Neuronal stem cell (in vitro differentiated cells): ENCODE measurements around the gene TP53RK.

Experiments used
- DNase-seq: peaks from one replicate; pipeline ENCODE4 v3.0.0-alpha.2; 2013; ENCODE audit warnings: low spot score
- H2AFZ ChIP-seq: one replicate; pipeline ENCODE4 v1.6.1; 2013; ENCODE audit warnings: mild to moderate bottlenecking, low read length, inconsistent platforms
- H2AK5ac ChIP-seq: 2 replicates; pipeline ENCODE4 v1.6.1; 2013; ENCODE audit warnings: low read depth, mild to moderate bottlenecking, inconsistent platforms, low read length, moderate library complexity, mixed read lengths
- H2BK120ac ChIP-seq: 2 replicates; pipeline ENCODE4 v1.6.1; 2013; ENCODE audit warnings: low read depth, mild to moderate bottlenecking, inconsistent platforms, low read length, moderate library complexity, mixed read lengths
- H2BK12ac ChIP-seq: one replicate; pipeline ENCODE4 v1.6.1; 2013; ENCODE audit warnings: low read length, inconsistent platforms
- H2BK15ac ChIP-seq: 2 replicates; pipeline ENCODE4 v1.6.1; 2013; ENCODE audit warnings: mild to moderate bottlenecking, low read length, inconsistent platforms, mixed read lengths
- H2BK5ac ChIP-seq: one replicate; pipeline ENCODE4 v1.6.1; 2013; ENCODE audit warnings: inconsistent platforms, mild to moderate bottlenecking, low read length, moderate library complexity
- H3K14ac ChIP-seq: one replicate; pipeline ENCODE4 v1.6.1; 2013; ENCODE audit warnings: low read length, inconsistent platforms
- H3K18ac ChIP-seq: 2 replicates; pipeline ENCODE4 v1.6.1; 2013; ENCODE audit warnings: low read length, inconsistent platforms
- H3K23ac ChIP-seq: 2 replicates; pipeline ENCODE4 v1.6.1; 2013; ENCODE audit warnings: low read depth, mild to moderate bottlenecking, mixed read lengths, low read length, inconsistent platforms; ENCODE audit not compliant: poor library complexity
- H3K27ac ChIP-seq: replicated peaks from 3 replicates; pipeline ENCODE4 v1.5.1; 2013; ENCODE audit warnings: low read length, inconsistent platforms
- H3K27me3 ChIP-seq, 3 experiments: 2 replicates each; pipeline ENCODE4 v1.6.1; 2013; ENCODE audit warnings: low read length in 3 of 3, mild to moderate bottlenecking in 2 of 3, inconsistent platforms in 1 of 3, low read depth in 1 of 3, mixed read lengths in 1 of 3, moderate library complexity in 1 of 3; ENCODE audit not compliant: control insufficient read depth in 3 of 3, insufficient read depth in 3 of 3
- H3K36me3 ChIP-seq, 2 donors: replicated peaks in 1 of 2; 2 replicates each; pipeline ENCODE4 v1.6.1; 2013; ENCODE audit warnings: low read length in 2 of 2; ENCODE audit not compliant: control insufficient read depth in 2 of 2, insufficient read depth in 2 of 2
- H3K4ac ChIP-seq: 2 replicates; pipeline ENCODE4 v1.6.1; 2013; ENCODE audit warnings: inconsistent platforms, mild to moderate bottlenecking, low read length, moderate library complexity
- H3K4me1 ChIP-seq, 2 donors: 1 replicate in 1 of 2; 2 replicates in 1 of 2; pipeline ENCODE4 v1.6.1; 2013; ENCODE audit warnings: low read length in 2 of 2, low read depth in 1 of 2; ENCODE audit not compliant: control insufficient read depth in 2 of 2, insufficient read depth in 1 of 2
- H3K4me2 ChIP-seq: one replicate; pipeline ENCODE4 v1.6.1; 2013; ENCODE audit warnings: mild to moderate bottlenecking, low read length, inconsistent platforms; ENCODE audit not compliant: insufficient read depth, poor library complexity, severe bottlenecking
- H3K4me3 ChIP-seq, 2 donors: 2 replicates each; pipeline ENCODE4 v1.5.1; 2013; ENCODE audit warnings: low read length in 2 of 2, mild to moderate bottlenecking in 2 of 2, inconsistent platforms in 1 of 2, moderate library complexity in 1 of 2
- H3K79me1 ChIP-seq: one replicate; pipeline ENCODE4 v1.6.1; 2013; ENCODE audit warnings: low read depth, mild to moderate bottlenecking, inconsistent platforms, low read length, moderate library complexity
- H3K9ac ChIP-seq: one replicate; pipeline ENCODE4 v1.6.1; 2013; ENCODE audit warnings: mild to moderate bottlenecking, low read depth, low read length, inconsistent platforms; ENCODE audit not compliant: poor library complexity
- H3K9me3 ChIP-seq, 2 donors: replicated peaks in 1 of 2; 2 replicates each; pipeline versions ENCODE3 to v1.6.1; 2013; ENCODE audit warnings: low read length in 2 of 2, mild to moderate bottlenecking in 2 of 2, inconsistent platforms in 1 of 2, low read depth in 1 of 2, mixed read lengths in 1 of 2, moderate library complexity in 1 of 2; ENCODE audit not compliant: control insufficient read depth in 2 of 2, insufficient read depth in 1 of 2
- H4K8ac ChIP-seq: one replicate; pipeline ENCODE4 v1.6.1; 2013; ENCODE audit warnings: low read depth, mild to moderate bottlenecking, inconsistent platforms, low read length, moderate library complexity
- H4K91ac ChIP-seq: one replicate; pipeline ENCODE4 v1.6.1; 2013; ENCODE audit warnings: low read length, low read depth, mild to moderate bottlenecking, inconsistent platforms; ENCODE audit not compliant: poor library complexity
- WGBS, 2 donors: extraction: QIAGEN DNeasy Blood & Tissue Kit; methylation state at CpG; one replicate each; pipeline ENCODE4 v1.1.7; 2013; ENCODE audit warnings: missing lambda C conversion rate in 2 of 2, mixed read lengths in 1 of 2; ENCODE audit not compliant: insufficient read length in 2 of 2, insufficient replicate concordance in 1 of 2; ENCODE audit errors: extremely low coverage in 2 of 2; 5-methylcytosine and 5-hydroxymethylcytosine counted together

The TP53RK gene

DNA sequence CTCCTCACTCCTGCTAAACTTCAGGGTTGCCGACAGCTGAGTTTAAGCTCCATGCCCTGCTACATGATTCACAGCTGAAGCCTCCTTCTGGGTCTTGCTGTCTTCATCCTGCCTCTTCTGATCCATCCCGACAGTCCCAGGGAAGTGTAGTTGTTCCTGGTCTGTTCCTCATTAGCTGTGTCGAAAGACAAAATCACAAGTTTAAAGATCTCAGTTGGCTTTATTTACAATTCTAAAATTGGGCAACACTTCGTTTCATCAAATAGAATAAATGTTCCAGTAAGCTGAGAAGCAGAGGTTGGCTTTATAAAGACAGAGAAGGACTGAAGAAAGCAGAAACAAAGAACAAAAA lies 16.1 kb upstream of the TP53RK start:
- no peaks in the 10 kb centered on the region for H3K79me1 ChIP-seq
- no peak overlapping the region for H3K4me2 ChIP-seq
- H3K14ac ChIP-seq = no peak overlapping the region
- H3K36me3 ChIP-seq = no peaks in the 10 kb centered on the region
- H3K4me3 ChIP-seq = no peak overlapping the region
- peak overlapping the region; percentile 25 for H2AFZ ChIP-seq
- no peak overlapping the region for H3K9ac ChIP-seq
- H3K18ac ChIP-seq = no peak overlapping the region
- H3K9me3 ChIP-seq = peaks cover 9 to 13% of the 10 kb centered on the region in 2 donors
- no peak overlapping the region for H2BK15ac ChIP-seq
- H3K27me3 ChIP-seq = no peaks in the 10 kb centered on the region
- no peak overlapping the region for H3K27ac ChIP-seq
- no peak overlapping the region for H2AK5ac ChIP-seq
- H3K4me1 ChIP-seq = peaks cover 6 to 14% of the 10 kb centered on the region in 2 donors
- H2BK12ac ChIP-seq = no peak overlapping the region
- H2BK5ac ChIP-seq = no peak overlapping the region
- H4K8ac ChIP-seq = no peak overlapping the region
- H2BK120ac ChIP-seq = no peak overlapping the region
- H3K23ac ChIP-seq = no peak overlapping the region
- no CpG with 5 or more reads among the region's 4 CpGs for WGBS, 2 donors
- no peak overlapping the region for H4K91ac ChIP-seq
- no peak for DNase-seq
- H3K4ac ChIP-seq = no peak overlapping the region

DNA sequence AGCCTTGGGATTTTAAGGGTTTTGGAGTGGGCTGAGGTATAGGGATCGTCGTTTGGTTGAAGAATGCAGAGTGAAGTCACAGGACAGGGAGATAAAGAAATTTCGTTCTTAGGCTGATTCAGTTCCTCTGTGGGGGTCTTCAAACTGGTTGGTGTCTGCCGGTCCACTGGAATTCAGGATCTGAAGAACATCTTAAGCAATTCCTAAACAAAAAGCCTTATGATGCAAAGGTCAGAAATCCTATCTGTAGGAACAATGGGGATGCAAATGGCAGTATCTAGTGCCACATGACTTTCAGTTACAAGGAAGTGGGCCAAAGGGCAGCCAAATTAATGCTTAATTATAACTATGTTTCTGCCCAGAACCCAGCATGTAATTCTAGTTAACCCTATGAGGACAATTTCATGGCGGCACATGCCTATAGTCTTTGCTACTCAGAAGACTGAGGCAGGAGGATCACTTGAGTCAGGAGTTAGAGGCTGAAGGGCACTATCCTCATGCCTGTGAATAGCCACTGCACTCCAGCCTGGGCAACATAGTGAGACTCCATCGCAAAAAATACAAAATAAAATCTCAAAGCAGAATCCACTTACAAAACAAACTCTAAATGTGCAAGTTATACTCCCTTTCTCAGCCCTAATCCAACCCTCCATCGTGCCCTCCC lies 15.6 kb upstream of the TP53RK start:
- no peak overlapping the region for H2AK5ac ChIP-seq
- no peak overlapping the region for H3K27ac ChIP-seq

DNA sequence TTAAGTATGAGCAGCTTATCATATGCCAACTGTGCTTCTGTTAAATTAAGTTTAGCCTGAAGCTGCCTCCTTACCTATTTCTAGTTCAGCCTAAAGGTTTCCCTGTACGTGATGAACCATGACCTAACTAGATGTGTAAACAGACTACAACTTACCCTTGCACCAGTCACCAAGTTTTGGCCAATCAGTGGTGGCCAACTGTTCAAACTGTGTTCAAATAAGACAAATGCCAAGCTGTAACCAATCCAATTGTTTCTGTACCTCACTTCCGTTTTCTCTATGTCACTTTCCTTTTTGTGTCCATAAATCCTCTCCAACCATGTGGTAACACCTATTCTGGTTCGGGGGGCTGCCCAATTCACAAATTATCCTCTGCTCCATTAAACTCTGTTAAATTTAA lies 14.2 kb upstream of the TP53RK start:
- Histone ChIP-seq H3K18ac (no peak overlapping the region), H2BK15ac (no peak overlapping the region), H3K27me3 (no peaks in the 10 kb centered on the region), H3K23ac (no peak overlapping the region), H3K4me2 (no peak overlapping the region), H3K36me3 (no peaks in the 10 kb centered on the region), H4K8ac (no peak overlapping the region), H3K27ac (no peak overlapping the region), H3K4me3 (no peak overlapping the region), H2BK5ac (no peak overlapping the region), H4K91ac (no peak overlapping the region), H3K9me3 (peaks cover 9 to 13% of the 10 kb centered on the region in 2 donors), H3K9ac (no peak overlapping the region), H2AFZ (no peak overlapping the region), H2BK12ac (no peak overlapping the region), H3K79me1 (no peaks in the 10 kb centered on the region), H2BK120ac (no peak overlapping the region), H2AK5ac (no peak overlapping the region), H3K14ac (no peak overlapping the region), H3K4ac (no peak overlapping the region), H3K4me1 (peaks cover 5 to 6% of the 10 kb centered on the region in 2 donors)
- no peak for DNase-seq
- no CpG with 5 or more reads among the region's 3 CpGs for WGBS, 2 donors

More for the DNA sequence above, 15.6 kb upstream of the TP53RK start:
- no peak overlapping the region for H3K4me3 ChIP-seq
- no peaks in the 10 kb centered on the region for H3K79me1 ChIP-seq
- peaks cover 6 to 11% of the 10 kb centered on the region in 2 donors for H3K4me1 ChIP-seq
- H2BK12ac ChIP-seq = no peak overlapping the region
- peaks cover 9 to 13% of the 10 kb centered on the region in 2 donors for H3K9me3 ChIP-seq
- H4K8ac ChIP-seq = no peak overlapping the region
- H3K4me2 ChIP-seq = no peak overlapping the region
- H2AFZ ChIP-seq = peak overlapping the region; percentile 72
- no peaks in the 10 kb centered on the region for H3K27me3 ChIP-seq
- H4K91ac ChIP-seq = no peak overlapping the region
- no peak overlapping the region for H3K18ac ChIP-seq
- H2BK15ac ChIP-seq = no peak overlapping the region
- no peaks in the 10 kb centered on the region for H3K36me3 ChIP-seq
- no peak overlapping the region for H3K23ac ChIP-seq
- no peak for DNase-seq
- no peak overlapping the region for H3K9ac ChIP-seq
- WGBS, 2 donors = no CpG with 5 or more reads among the region's 7 CpGs
- H3K4ac ChIP-seq = no peak overlapping the region
- H2BK120ac ChIP-seq = no peak overlapping the region
- H2BK5ac ChIP-seq = no peak overlapping the region
- no peak overlapping the region for H3K14ac ChIP-seq

DNA sequence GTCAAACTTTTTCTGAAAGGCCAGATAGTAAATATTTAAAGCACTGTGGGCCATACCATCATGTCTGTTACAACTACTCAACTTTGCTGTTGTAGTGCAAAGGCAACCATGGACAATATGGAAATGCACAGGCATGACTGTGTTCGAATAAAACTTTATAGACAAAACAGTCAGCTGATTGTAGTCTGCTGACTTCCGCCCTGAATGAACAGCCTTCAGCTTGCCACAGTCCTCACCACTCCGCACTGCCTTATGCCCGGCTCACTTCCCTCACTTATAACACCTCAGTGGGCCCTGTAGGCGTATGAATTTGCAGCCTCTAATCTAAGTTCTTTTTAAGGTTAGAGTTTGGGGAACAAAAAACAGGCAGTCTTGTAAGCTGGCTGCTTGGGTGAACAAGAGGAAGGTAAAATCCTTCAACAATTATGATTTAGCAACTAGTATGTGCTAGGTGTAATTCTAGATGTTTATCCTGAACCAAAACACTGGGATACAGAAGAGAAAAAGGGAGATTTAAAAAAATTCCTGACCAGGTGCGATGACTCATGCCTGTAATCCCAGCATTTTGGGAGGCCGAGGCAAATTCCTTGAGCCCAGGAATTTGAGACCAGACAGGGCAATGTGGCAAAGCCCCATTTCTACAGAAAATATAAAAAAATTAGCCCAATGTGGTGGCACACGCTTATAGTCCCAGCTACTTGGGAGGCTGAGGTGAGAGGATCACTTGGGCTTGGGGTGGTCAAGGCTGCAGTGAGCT lies 13.4 kb upstream of the TP53RK start:
- no CpG with 5 or more reads among the region's 8 CpGs for WGBS, 2 donors

More for the DNA sequence above, 13.4 kb upstream of the TP53RK start:
- Histone ChIP-seq H3K14ac (no peak overlapping the region), H3K79me1 (no peaks in the 10 kb centered on the region), H3K27me3 (no peaks in the 10 kb centered on the region), H2BK120ac (no peak overlapping the region), H2AK5ac (no peak overlapping the region), H4K91ac (no peak overlapping the region), H2BK12ac (peak overlapping the region; percentile 26), H4K8ac (no peak overlapping the region), H2BK15ac (no peak overlapping the region), H3K9ac (no peak overlapping the region), H2AFZ (no peak overlapping the region), H3K4ac (no peak overlapping the region), H3K4me2 (no peak overlapping the region), H3K4me3 (no peak overlapping the region), H3K4me1 (peaks cover 5 to 6% of the 10 kb centered on the region in 2 donors), H3K9me3 (peaks cover 7 to 18% of the 10 kb centered on the region in 2 donors), H2BK5ac (no peak overlapping the region), H3K18ac (no peak overlapping the region), H3K36me3 (no peaks in the 10 kb centered on the region), H3K27ac (no peak overlapping the region), H3K23ac (no peak overlapping the region)
- no peak for DNase-seq
